A673 (cell line): ENCODE measurements around the gene ZGRF1.

Experiments
- EZH2 ChIP-seq: fragments of 200-600 bp; sonication (generic); IDR thresholded peaks from 2 replicates; pipeline ENCODE4 v1.6.1; 2017; ENCODE audit warnings: borderline replicate concordance, low read depth, mild to moderate bottlenecking, mixed read lengths, antibody characterized with exemption, low read length; ENCODE audit not compliant: poor library complexity, severe bottlenecking
- TF ChIP-seq, protein P1 (sequence below): fragments of 300-800, 200-600 bp; sonication (generic); conservative IDR thresholded peaks from 2 replicates; pipeline ENCODE4 v1.5.1; 2017; ENCODE audit warnings: low read depth, mild to moderate bottlenecking, antibody characterized with exemption, low read length, moderate library complexity, mixed read lengths

DNA sequence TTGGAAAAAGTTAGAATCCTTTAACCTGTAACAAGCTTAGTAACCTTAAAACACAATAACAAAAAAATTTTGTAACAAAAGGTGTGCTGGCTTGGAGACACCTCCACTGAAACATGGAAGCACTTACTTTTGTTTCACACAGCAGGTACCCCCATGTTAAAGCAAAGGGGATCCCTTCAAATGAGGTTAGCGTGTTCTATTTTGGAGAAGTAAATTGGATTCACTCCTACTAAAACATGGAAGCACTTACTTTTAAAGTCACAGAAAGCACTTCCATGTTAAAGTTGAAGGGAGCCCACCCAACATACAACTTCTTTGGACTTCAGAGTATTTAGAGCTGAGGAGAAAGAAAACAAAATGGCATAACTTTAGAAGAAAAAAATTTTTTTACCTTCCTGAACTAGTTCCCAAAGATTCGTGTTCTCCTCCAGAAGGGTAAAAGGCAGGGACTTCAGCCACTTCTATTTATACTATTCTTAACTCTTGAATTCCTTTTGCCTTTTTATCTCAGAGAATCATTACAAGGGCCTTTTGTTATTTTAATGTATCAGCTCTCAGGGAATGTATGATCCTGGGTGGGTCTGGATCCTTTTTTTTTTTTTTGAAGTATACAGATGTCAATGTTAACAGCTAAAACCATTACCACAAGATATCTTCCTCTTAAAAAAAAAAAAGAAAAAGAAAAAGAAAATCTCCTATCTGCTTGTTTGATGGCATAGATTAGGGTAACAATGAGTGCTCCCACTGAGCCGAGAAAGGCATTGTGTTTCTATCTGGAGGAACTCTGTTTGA, 11.8 kb upstream of the ZGRF1 start:
- TF ChIP-seq, protein P1, sequence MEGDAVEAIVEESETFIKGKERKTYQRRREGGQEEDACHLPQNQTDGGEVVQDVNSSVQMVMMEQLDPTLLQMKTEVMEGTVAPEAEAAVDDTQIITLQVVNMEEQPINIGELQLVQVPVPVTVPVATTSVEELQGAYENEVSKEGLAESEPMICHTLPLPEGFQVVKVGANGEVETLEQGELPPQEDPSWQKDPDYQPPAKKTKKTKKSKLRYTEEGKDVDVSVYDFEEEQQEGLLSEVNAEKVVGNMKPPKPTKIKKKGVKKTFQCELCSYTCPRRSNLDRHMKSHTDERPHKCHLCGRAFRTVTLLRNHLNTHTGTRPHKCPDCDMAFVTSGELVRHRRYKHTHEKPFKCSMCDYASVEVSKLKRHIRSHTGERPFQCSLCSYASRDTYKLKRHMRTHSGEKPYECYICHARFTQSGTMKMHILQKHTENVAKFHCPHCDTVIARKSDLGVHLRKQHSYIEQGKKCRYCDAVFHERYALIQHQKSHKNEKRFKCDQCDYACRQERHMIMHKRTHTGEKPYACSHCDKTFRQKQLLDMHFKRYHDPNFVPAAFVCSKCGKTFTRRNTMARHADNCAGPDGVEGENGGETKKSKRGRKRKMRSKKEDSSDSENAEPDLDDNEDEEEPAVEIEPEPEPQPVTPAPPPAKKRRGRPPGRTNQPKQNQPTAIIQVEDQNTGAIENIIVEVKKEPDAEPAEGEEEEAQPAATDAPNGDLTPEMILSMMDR: no peak
- no peak for TF ChIP-seq EZH2
